Upper lobe of left lung (tissue), 4 donors: ENCODE results near the gene HEATR1.

ENCODE experiments used
- CTCF ChIP-seq, 6 experiments: fragments of 450-650 bp in 4 of 6; fragments of 200-600 bp in 2 of 6; sonication (generic) in 2 of 6; IDR thresholded peaks; one replicate each; pipeline ENCODE4 v1.5.1; 2016 to 2019; ENCODE audit warnings: antibody characterized with exemption in 6 of 6
- EP300 ChIP-seq, 4 donors: sonication (generic); formaldehyde crosslinking; IDR thresholded peaks; one replicate each; pipeline ENCODE4 v1.5.1; 2017; ENCODE audit warnings: antibody characterized with exemption in 4 of 4, control low read depth in 2 of 4
- POLR2A ChIP-seq, 4 donors: fragments of 450-650 bp; IDR thresholded peaks; one replicate each; pipeline ENCODE4 v1.5.1; 2016 to 2017; ENCODE audit warnings: antibody characterized with exemption in 4 of 4, mild to moderate bottlenecking in 2 of 4
- POLR2AphosphoS5 ChIP-seq, 2 donors: sonication (generic); formaldehyde crosslinking; IDR thresholded peaks; one replicate each; pipeline ENCODE4 v1.5.1; 2017; ENCODE audit warnings: antibody characterized with exemption in 2 of 2

DNA sequence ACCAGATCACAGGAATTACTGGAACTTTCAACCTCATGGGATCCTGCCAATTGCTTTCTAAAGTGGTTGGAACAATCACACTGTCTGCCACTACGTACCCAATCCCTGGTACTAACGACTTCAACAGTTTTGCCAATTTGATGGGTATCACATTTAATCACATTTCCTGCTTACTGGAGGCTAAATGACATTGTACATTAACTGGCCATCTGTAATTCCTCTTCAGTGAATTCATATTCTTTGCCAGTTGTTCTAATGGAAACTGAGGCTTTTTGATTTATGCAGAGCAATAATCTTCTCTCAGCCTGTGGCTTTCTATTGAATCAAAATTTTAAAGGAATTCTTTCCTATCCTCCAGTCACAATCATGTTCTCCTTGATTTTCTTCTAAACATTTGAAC, 42.3 kb downstream of the HEATR1 start:
- TF ChIP-seq CTCF (IDR thresholded peaks at IDR 0.05) = no peak
- TF ChIP-seq POLR2A (IDR thresholded peaks at IDR 0.05) = no peak
- TF ChIP-seq POLR2AphosphoS5 (IDR thresholded peaks at IDR 0.05) = no peak
- TF ChIP-seq EP300 (IDR thresholded peaks at IDR 0.05) = no peak
